ENCODE data around the gene COBL. TPM values are rescaled to one million over a fixed set of nuclear protein-coding genes. Genes with fewer than 3 reads are reported as not detected.

COBL gene
- total and polyA plus RNA-seq, 2 of the 8 experiments (the other 6 are each of a cell fraction or from before 2014, with no cell fraction given) = 13.8 to 40.4 TPM

- H2AK5ac ChIP-seq (ENCODE audit: low read depth, low read length) = no peak overlapping the region
- POLR2A ChIA-PET (ENCODE audit: partially characterized antibody) = interaction anchor here (1.2 to 1.6 kb wide), 2 partner anchors 10 to 51 kb away, joined by 3 to 6 read pairs; no protein-coding TSS in a partner anchor
- no peaks in the 10 kb centered on the region for H3K23me2 ChIP-seq (ENCODE audit: low read depth, low read length)
- WGBS, 2 experiments (ENCODE audit: extremely low coverage in 1 of 2, insufficient coverage in 1 of 2, insufficient read length in 1 of 2, insufficient replicate concordance in 2 of 2, low coverage in 1 of 2, low lambda C conversion rate in 2 of 2, missing lambda C conversion rate in 1 of 2) = 80% methylated on average over 9 of the region's 9 CpGs; no CpG with 5 or more reads in 1 of the 2 experiments
- no peak overlapping the region for H3K27ac ChIP-seq (ENCODE audit: low read depth, low read length)
- no peak overlapping the region for H3K9ac ChIP-seq (replicated peaks in 1 of 4; ENCODE audit: extremely low read depth in 1 of 4, low read depth in 3 of 4, low read length in 3 of 4)
- H2BK20ac ChIP-seq (ENCODE audit: low read length) = no peak overlapping the region
- FAIRE-seq (no peak), DNase-seq (ENCODE audit: low read depth in 1 of 2, low spot score in 2 of 2) (peak in 1 of 2 experiments; percentile 45)
- no peak overlapping the region for H3K4me2 ChIP-seq (ENCODE audit: insufficient read depth in 1 of 2, low read depth in 2 of 2, low read length in 2 of 2)
- H3K56ac ChIP-seq (replicated peaks; ENCODE audit: insufficient read length, low read depth, low read length) = no peak overlapping the region
- no peak overlapping the region for H3K14ac ChIP-seq (ENCODE audit: insufficient read length)
- H4K91ac ChIP-seq (replicated peaks; ENCODE audit: insufficient read length, low read length) = no peak overlapping the region
- no peak overlapping the region for H2BK12ac ChIP-seq (ENCODE audit: low read depth, low read length)
- no peak overlapping the region for H3K18ac ChIP-seq (ENCODE audit: extremely low read depth, low read length)
- CTCF ChIA-PET (ENCODE audit: partially characterized antibody) = interaction anchor here (0.7 to 2.8 kb wide), 11 partner anchors 12 to 114 kb away, joined by 3 to 16 read pairs (median 5); no protein-coding TSS in a partner anchor
- H2BK15ac ChIP-seq (ENCODE audit: low read length) = no peak overlapping the region
- H2BK120ac ChIP-seq (replicated peaks; ENCODE audit: low read depth, low read length) = no peak overlapping the region
- no peaks in the 10 kb centered on the region for H3K9me3 ChIP-seq (ENCODE audit: insufficient read depth in 2 of 2, low read depth in 1 of 2, low read length in 1 of 2)
- no peak overlapping the region for H2BK5ac ChIP-seq (ENCODE audit: low read depth, low read length)
- H3K79me1 ChIP-seq (ENCODE audit: low read depth, low read length) = peaks cover 19% of the 10 kb centered on the region
- no peak overlapping the region for H3K4me3 ChIP-seq (ENCODE audit: extremely low read depth in 1 of 4, insufficient read depth in 2 of 4, low read depth in 3 of 4, low read length in 4 of 4)
- H3K79me2 ChIP-seq (ENCODE audit: control insufficient read depth in 1 of 2, insufficient read depth in 2 of 2, low read length in 2 of 2) = peaks cover 0 to 82% of the 10 kb centered on the region in 2 experiments; a peak in 3 of 4 replicates
- peaks cover 3 to 15% of the 10 kb centered on the region in 2 experiments for H4K20me1 ChIP-seq (replicated peaks in 1 of 2; ENCODE audit: control insufficient read depth in 1 of 2, insufficient read depth in 2 of 2, low read length in 2 of 2)
- peaks cover 0 to 6% (median 4%) of the 10 kb centered on the region in 4 experiments; a peak in 5 of 7 replicates for H3K4me1 ChIP-seq (replicated peaks in 1 of 4; ENCODE audit: control insufficient read depth in 3 of 4, insufficient read depth in 4 of 4, low read length in 3 of 4)
- H3K4ac ChIP-seq (replicated peaks; ENCODE audit: insufficient read length, low read depth, low read length) = no peak overlapping the region
- H3K23ac ChIP-seq (ENCODE audit: insufficient read length) = no peak overlapping the region
- H4K5ac ChIP-seq (ENCODE audit: insufficient read length, low read depth, low read length) = no peak overlapping the region
- H2AFZ ChIP-seq (ENCODE audit: low read length) = no peak overlapping the region
- no peaks in the 10 kb centered on the region for H3K36me3 ChIP-seq (ENCODE audit: control insufficient read depth in 2 of 4, insufficient read depth in 4 of 4, low read length in 3 of 4)
- no peak for TF ChIP-seq RBBP5 (IDR thresholded peaks at IDR 0.05; ENCODE audit: borderline replicate concordance, low read depth, low read length)
- no peak for TF ChIP-seq BRCA1 (IDR thresholded peaks at IDR 0.05; ENCODE audit: low read depth, low read length)
- TF ChIP-seq CHD1 (IDR thresholded peaks at IDR 0.05; ENCODE audit: low read depth, low read length) = no peak
- peak; percentile 46; the same call in 1 of the 2 replicates for TF ChIP-seq EGR1 (IDR thresholded peaks at IDR 0.05; ENCODE audit: borderline replicate concordance, low read depth, low read length)
- no peak for TF ChIP-seq GABPA (IDR thresholded peaks at IDR 0.05; ENCODE audit: borderline replicate concordance, insufficient read depth, low read length)
- no peak for TF ChIP-seq SIX5 (IDR thresholded peaks at IDR 0.05; ENCODE audit: low read depth, low read length)
- no peak for TF ChIP-seq SUZ12 (IDR thresholded peaks at IDR 0.05; ENCODE audit: low read length)
- no peak for TF ChIP-seq SRF (IDR thresholded peaks at IDR 0.05; ENCODE audit: low read depth, low read length)
- no peak overlapping the region for H4K8ac ChIP-seq (ENCODE audit: extremely low read depth, insufficient read depth, low read length)
- H3K27me3 ChIP-seq (replicated peaks in 1 of 4; ENCODE audit: control insufficient read depth in 3 of 4, extremely low read depth in 1 of 4, insufficient read depth in 3 of 4, low read length in 3 of 4) = no peaks in the 10 kb centered on the region
Observed at GRCh38 chr7:51275532-51275931, 41.1 kb downstream of the COBL start.
